ENCODE data around the gene ATG9A.
A peak's percentile ranks its signal among the peaks of the same experiment; 100 is the strongest.

Gene ATG9A

DNA sequence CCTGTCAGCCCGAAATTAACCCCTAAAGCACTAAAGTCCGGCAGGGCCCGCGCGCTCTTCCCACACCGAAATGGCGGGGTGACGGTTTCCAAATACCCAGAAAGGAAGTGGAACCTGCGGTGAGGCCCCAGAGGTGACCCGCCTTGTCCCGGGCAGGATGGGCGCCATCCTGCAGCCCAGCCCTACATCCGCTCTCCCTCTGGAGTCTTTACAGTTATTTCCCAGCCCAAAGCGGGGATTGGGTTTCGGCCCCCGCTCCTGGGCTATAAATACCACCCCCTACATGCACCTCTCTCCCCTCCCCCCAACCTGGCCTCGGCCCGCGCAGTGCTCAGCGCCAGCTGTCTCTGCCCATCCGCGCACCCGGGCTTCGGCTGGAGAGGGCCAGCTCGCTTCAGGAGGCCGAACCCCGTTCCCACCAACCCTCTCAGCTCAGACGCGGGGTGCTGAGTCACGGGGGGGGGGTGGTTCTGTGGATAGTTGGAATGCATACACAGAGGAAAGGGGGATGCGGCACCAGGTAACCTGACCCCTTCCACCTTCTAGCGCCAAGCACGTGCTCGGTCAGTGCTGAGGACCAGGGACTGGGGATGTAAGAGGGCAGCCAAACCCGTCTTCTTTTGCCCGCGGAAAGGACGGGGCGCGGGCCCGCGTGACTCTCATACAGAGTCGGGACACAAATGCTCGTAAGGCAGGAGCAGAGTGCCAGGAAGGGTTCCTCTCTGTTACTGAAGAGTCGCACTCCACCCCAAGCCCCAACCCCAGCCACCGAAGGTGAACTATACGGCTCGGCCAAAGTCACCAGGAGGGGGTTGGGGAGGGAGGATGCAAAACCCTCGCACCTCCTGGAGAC lies 23.7 kb upstream of the ATG9A start, which contains the start of gene TUBA4B:
TUBA4B (plus strand) TSS at position 344 of the 853 bp plus-strand sequence; CDS start at position 509, 165 bp downstream.
- FAIRE-seq (peak; percentile 62), DNase-seq (ENCODE audit: extremely low spot score, insufficient read length, low read depth) (no peak)

- DNase-seq (ENCODE audit: extremely low spot score, insufficient read length, low read depth) = no peak
These were observed 23.1 kb upstream of the ATG9A start for GRCh38 chr2:219252570-219252899.

GRCh38 chr2:219252084-219252483 lies 22.6 kb upstream of the ATG9A start:
- no peak for FAIRE-seq
- DNase-seq (ENCODE audit: extremely low spot score, insufficient read length, low read depth) = no peak

More at GRCh38 chr2:219252570-219252899, 23.1 kb upstream of the ATG9A start:
- no peak for FAIRE-seq

DNA sequence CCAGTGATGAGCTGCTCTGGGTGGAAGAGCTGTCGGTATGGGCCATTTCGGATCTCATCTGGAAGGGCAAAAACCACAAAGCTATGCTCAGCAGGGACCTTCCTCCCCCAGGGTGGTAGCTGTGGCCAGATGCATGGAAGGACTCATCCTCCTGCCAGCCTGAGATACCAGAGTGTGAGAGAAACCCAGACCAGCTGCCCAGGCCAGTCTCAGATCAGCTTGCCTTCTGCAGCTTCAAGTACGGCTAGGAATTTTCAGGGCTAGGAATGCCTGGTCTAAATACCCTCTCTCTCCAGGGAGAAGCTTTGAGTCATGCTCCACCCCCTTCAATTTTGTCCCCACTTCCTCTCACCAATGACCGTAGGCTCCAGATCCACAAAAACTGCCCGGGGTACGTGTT lies 22.2 kb upstream of the ATG9A start:
- FAIRE-seq (no peak), DNase-seq (ENCODE audit: extremely low spot score, insufficient read length, low read depth) (no peak)

DNA sequence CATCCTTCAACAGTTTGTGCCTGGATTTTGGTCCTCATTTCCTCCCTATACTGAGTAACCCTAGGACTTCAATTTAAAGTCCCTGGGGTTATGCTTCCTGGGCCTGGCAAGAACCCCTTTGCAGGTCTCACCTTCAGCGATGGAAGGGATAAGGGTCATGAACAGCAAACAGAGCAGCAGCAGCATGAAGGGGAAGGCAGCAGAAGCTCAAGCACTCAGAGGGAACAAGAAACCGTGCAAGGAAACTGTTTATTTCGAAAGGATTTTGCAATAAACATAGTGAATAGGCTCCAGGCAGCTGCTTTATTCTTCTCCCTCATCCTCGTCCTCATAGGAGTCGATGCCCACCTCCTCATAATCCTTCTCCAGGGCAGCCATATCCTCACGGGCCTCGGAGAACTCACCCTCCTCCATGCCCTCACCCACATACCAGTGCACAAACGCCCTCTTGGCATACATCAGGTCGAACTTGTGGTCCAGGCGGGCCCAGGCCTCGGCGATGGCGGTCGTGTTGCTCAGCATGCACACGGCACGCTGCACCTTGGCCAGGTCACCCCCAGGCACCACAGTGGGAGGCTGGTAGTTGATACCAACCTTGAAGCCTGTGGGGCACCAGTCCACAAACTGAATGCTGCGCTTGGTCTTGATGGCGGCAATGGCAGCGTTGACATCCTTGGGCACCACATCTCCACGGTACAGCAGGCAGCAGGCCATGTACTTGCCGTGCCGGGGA lies 20.8 kb upstream of the ATG9A start:
- FAIRE-seq (no peak), DNase-seq (ENCODE audit: extremely low spot score, insufficient read length, low read depth) (no peak)

- FAIRE-seq (peak; percentile 82), DNase-seq (ENCODE audit: extremely low spot score, insufficient read length, low read depth) (no peak)
These were observed 20.0 kb upstream of the ATG9A start for GRCh38 chr2:219249203-219249980.

GRCh38 chr2:219248845-219249202 lies 19.4 kb upstream of the ATG9A start:
- DNase-seq (ENCODE audit: extremely low spot score, insufficient read length, low read depth) (no peak), FAIRE-seq (no peak)

- DNase-seq (ENCODE audit: extremely low spot score, insufficient read length, low read depth) (no peak), FAIRE-seq (no peak)
These were observed 18.5 kb upstream of the ATG9A start for GRCh38 chr2:219247678-219248642.

DNA sequence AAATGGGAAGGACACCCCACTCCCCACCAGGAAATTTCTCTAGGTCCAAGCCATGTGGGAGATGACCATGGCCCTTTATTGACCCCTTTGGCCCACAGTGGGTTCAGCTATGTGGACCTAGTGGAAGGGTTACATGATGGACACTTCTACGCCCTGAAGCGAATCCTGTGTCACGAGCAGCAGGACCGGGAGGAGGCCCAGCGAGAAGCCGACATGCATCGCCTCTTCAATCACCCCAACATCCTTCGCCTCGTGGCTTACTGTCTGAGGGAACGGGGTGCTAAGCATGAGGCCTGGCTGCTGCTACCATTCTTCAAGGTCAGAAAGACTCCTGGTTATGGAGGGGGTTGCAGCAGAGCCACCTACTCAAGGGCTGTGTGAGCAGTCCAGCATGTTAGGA lies 17.1 kb upstream of the ATG9A start:
- DNase-seq (ENCODE audit: extremely low spot score, insufficient read length, low read depth) (no peak), FAIRE-seq (no peak)

DNA sequence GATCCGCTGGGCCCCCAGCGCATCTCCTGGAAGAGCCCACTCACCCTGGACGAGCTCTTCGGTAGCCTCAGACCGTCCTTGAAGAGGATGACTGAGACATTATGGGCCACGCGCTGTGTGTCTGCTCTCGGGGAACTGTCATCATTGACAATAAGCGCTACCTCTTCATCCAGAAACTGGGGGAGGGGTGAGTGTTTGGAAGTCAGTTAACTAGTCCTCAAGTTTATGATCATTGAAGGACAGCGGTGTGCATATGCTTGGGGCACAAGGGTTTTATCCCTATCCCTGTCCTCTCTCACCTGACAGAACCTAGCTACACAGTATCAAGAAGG lies 16.4 kb upstream of the ATG9A start:
- FAIRE-seq (no peak), DNase-seq (ENCODE audit: extremely low spot score, insufficient read length, low read depth) (no peak)

DNA sequence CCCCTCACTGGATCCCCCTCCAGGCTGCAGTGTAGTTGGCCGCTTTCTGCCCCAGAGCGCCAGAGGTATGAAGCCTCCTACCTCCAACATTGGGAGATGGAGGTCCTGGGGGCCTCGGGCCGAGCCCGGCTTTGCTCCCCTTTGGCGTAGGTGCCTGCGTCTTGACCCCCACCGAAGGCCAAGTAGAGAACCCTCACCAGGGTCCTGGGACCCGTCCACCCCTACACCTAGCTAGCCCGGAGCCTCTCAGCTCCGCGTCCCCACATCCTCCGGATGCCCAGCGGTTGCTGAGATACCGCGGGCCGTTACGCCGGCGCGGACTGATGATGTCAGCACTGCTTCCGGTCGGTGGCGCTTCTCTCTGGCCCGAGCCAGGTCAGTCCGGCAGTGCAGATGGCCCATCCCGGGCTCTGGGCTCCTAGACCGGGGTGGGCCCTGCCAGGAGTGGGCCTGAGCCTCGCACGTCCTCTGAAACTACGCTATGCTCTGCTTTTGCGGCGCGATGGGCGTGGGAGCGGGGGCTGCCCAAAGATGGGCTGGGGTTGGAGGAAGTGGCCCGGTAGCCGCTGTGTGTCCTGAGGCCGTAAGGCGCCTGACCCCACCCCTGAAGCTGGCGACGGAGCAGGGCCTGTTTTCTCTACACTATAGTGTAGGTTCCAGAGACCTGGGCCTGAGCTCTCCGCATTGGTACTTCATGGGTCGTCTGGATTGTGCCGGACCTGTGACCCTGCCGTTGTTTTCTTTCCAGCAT lies 15.9 kb upstream of the ATG9A start, which contains the start of the genes GLB1L and STK16:
GLB1L (minus strand) TSS at position 297 of the 751 bp plus-strand sequence. CDS start 1,871 bp downstream, outside the sequence.
STK16 (plus strand) TSS at position 332 of the 751 bp plus-strand sequence. CDS start 521 bp downstream, outside the sequence.
- DNase-seq (ENCODE audit: extremely low spot score, insufficient read length, low read depth) (peak; percentile 94), FAIRE-seq (peak; percentile 94)

GRCh38 chr2:219244789-219245147 lies 15.3 kb upstream of the ATG9A start:
- FAIRE-seq (no peak), DNase-seq (ENCODE audit: extremely low spot score, insufficient read length, low read depth) (no peak)

DNA sequence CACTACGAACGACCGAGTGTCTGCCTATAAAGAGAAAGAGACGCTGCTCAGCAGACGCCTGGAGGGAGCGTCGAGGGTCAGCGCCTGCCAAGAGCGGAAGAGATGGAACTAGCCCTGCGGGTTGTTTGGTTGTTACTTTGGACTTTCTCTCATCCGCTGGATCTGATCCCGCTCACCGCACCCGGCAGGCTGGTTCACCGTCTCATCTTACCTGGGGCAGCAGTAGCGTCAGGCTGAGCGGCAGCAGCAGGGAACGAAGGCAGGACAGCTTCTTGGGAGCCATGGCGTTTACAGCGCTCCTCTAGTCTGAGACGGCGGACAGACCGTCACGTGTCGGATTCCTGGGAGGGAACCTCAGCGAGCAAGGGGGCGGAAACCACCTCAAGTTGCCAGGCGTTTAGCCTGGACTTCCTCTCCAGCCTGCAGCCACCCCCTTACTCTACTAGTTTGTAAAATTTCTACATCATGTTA lies 13.9 kb upstream of the ATG9A start:
- no peak for FAIRE-seq

DNA sequence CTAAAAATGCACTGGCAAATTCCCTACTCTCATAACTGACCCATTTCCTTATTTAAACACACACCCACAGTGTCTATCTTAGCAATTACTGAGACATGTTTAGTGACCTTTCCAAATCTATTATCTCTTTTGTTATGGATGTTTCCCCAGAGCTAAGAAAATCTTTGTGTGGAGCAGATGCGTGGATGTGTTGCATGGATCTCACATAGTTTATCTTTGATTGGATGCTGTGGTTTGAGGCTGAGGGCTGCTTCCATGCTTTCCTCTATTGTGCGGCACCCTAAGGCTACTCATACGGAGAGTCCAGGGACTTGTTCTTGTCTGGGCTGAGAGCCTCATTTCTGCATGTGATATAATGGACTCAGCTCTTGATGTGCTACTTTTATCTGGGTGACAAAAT lies 4.9 kb upstream of the ATG9A start:
- FAIRE-seq (no peak), DNase-seq (ENCODE audit: extremely low spot score, insufficient read length, low read depth) (no peak)

More for the DNA sequence above, 13.9 kb upstream of the ATG9A start:
- DNase-seq (ENCODE audit: extremely low spot score, insufficient read length, low read depth) = no peak

DNA sequence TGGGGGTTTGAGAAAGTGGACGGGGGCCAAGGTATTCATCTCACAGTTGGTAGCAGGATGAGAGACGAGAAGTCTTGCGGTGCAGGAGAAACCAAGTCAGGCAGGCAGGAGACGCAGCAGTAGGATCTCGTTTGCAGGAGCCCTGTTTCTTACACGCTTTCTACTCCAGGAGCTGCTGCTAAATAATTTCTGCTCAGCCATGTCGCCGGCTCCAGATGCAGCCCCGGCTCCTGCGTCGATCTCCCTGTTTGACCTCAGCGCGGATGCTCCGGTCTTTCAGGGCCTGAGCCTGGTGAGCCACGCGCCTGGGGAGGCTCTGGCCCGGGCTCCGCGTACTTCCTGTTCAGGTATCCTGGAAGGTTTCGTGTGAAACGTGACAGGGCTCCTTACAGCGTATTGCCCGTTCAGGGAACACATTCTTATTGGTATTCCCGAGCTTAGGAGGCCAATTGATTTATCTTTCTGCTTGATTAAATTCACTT lies 664 bp upstream of the ATG9A start:
- no peak for FAIRE-seq
- DNase-seq (ENCODE audit: extremely low spot score, insufficient read length, low read depth) = no peak

- no peak for FAIRE-seq
- no peak for DNase-seq (ENCODE audit: extremely low spot score, insufficient read length, low read depth)
These were observed 528 bp downstream of the ATG9A start for GRCh38 chr2:219228911-219229304.

- FAIRE-seq (no peak), DNase-seq (ENCODE audit: extremely low spot score, insufficient read length, low read depth) (no peak)
These were observed 1.2 kb downstream of the ATG9A start for GRCh38 chr2:219228041-219228910.

DNA sequence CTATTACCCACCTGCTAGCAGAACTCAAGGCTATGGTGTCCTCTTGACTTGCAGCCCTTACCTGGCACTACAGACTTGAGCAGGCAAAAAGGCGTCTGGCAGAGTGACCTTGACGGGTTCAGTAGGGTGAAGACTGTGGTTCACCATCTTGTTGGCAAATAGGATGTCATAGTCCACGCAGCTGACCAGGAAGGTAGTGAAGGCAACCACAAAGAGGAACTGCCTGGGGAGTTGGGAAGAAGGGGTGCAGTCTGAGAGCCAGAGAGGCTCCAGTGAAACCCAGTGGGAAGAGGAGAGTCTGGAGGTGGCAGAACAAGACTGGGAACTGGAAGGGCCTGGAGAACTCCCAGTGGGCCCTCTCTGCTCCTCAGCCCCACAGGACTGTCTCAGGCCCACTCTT lies 4.1 kb downstream of the ATG9A start:
- DNase-seq (ENCODE audit: extremely low spot score, insufficient read length, low read depth) = no peak
- no peak for FAIRE-seq

Data from GM18507 (cell line).